GM23248 (cell line): ENCODE results near the gene SCN1B. TPM values are rescaled to one million over a fixed set of nuclear protein-coding genes. Genes with fewer than 3 reads are reported as not detected.
"Not testable (repeated sequence)": the region's sequence is repeated elsewhere in the genome, so short reads cannot be mapped to it uniquely, and the experiment has no call there.

ENCODE experiments used
- DNase-seq: peaks from one replicate; pipeline ENCODE4 v3.0.0-alpha.2; 2015
- H2AFZ ChIP-seq: fragments of 200-600 bp; sonication (generic); 2 replicates; pipeline ENCODE4 v1.6.1; 2016; ENCODE audit warnings: antibody characterized with exemption
- H3F3A ChIP-seq: fragments of 200-600 bp; sonication (generic); 2 replicates; pipeline ENCODE4 v1.6.1; 2016; ENCODE audit warnings: mild to moderate bottlenecking, antibody characterized with exemption, mixed run types; ENCODE audit not compliant: insufficient read depth
- H3K27ac ChIP-seq: fragments of 200-600 bp; sonication (generic); 2 replicates; pipeline ENCODE4 v1.5.1; 2016; ENCODE audit warnings: mild to moderate bottlenecking
- H3K27me3 ChIP-seq: fragments of 200-600 bp; sonication (generic); replicated peaks from 2 replicates; pipeline ENCODE4 v1.6.1; 2016; ENCODE audit warnings: mild to moderate bottlenecking; ENCODE audit not compliant: insufficient read depth
- H3K36me3 ChIP-seq: fragments of 200-600 bp; sonication (generic); 2 replicates; pipeline ENCODE4 v1.6.1; 2016; ENCODE audit warnings: low read depth, mild to moderate bottlenecking
- H3K4me1 ChIP-seq: fragments of 200-600 bp; sonication (generic); 2 replicates; pipeline ENCODE4 v1.6.1; 2016; ENCODE audit warnings: mild to moderate bottlenecking; ENCODE audit not compliant: insufficient read depth
- H3K4me2 ChIP-seq: fragments of 200-600 bp; sonication (generic); one replicate; pipeline ENCODE4 v1.6.1; 2016; ENCODE audit warnings: mild to moderate bottlenecking; ENCODE audit not compliant: unreplicated experiment
- H3K4me3 ChIP-seq: fragments of 200-600 bp; sonication (generic); 2 replicates; pipeline ENCODE4 v1.5.1; 2016; ENCODE audit warnings: mild to moderate bottlenecking
- H3K79me2 ChIP-seq: fragments of 200-600 bp; sonication (generic); 2 replicates; pipeline ENCODE4 v1.6.1; 2016; ENCODE audit warnings: mild to moderate bottlenecking; ENCODE audit not compliant: insufficient read depth
- H3K9ac ChIP-seq: fragments of 200-600 bp; sonication (generic); 2 replicates; pipeline ENCODE4 v1.6.1; 2016; ENCODE audit warnings: mild to moderate bottlenecking
- H3K9me2 ChIP-seq: fragments of 200-600 bp; sonication (generic); 2 replicates; pipeline ENCODE4 v1.6.1; 2016; ENCODE audit warnings: mixed run types, mild to moderate bottlenecking, moderate library complexity; ENCODE audit not compliant: insufficient read depth
- H3K9me3 ChIP-seq: fragments of 200-600 bp; sonication (generic); one replicate; pipeline ENCODE4 v1.6.1; 2017; ENCODE audit warnings: low read depth
- H4K20me1 ChIP-seq: fragments of 200-600 bp; sonication (generic); 2 replicates; pipeline ENCODE4 v1.6.0; 2016; ENCODE audit not compliant: insufficient read depth
- EZH2 ChIP-seq: fragments of 200-600 bp; sonication (generic); IDR thresholded peaks from 2 replicates; pipeline ENCODE4 v1.6.1; 2018; ENCODE audit warnings: antibody characterized with exemption, mild to moderate bottlenecking; ENCODE audit not compliant: insufficient read depth, poor library complexity, severe bottlenecking
- EZH2phosphoT487 ChIP-seq: fragments of 200-600 bp; sonication (generic); IDR thresholded peaks from 2 replicates; pipeline ENCODE4 v1.6.1; 2018; ENCODE audit warnings: antibody characterized with exemption, moderate library complexity, mild to moderate bottlenecking, low read depth; ENCODE audit not compliant: insufficient read depth
- WGBS, 2 experiments: methylation state at CpG; one replicate each; pipeline ENCODE4 v1.1.6; 2015 to 2017; ENCODE audit warnings: low lambda C conversion rate in 2 of 2, low coverage in 1 of 2; ENCODE audit errors: missing lambda C conversion rate in 2 of 2; 5-methylcytosine and 5-hydroxymethylcytosine counted together
- in situ Hi-C: fragments of 300-500 bp; cut with MboI; formaldehyde crosslinking; loops from 2 replicates; pipeline ENCODE4 v1.15.0; 2020
- polyA plus RNA-seq: library from polyadenylated mRNA; unstranded; fragments of >200 nt; fragmentation: Nextera tagmentation; extraction: Ambion mirVana; gene quantifications from 2 replicates; pipeline ENCODE4 v1.2.1, GENCODE V29; 2016
- total RNA-seq: library from RNA; depleted of rRNA; stranded (reverse); fragments of >200 nt; shearing (Covaris generic); gene quantifications from 2 replicates; pipeline ENCODE4 v1.2.3, GENCODE V29; 2014

Gene SCN1B
- total and polyA plus RNA-seq, 2 experiments from 2014 or later = 1.5 to 1.7 TPM

GRCh38 chr19:35013820-35014754, 16.2 kb upstream of the SCN1B start:
- no peaks in the 10 kb centered on the region for H3K4me1 ChIP-seq
- in situ Hi-C loops = no loop called here
- H3K9ac ChIP-seq = no peak overlapping the region
- no peaks in the 10 kb centered on the region for H3K9me3 ChIP-seq
- H3K4me2 ChIP-seq = no peak overlapping the region
- no peaks in the 10 kb centered on the region for H3K27me3 ChIP-seq
- no peak overlapping the region for H3K27ac ChIP-seq
- no peak overlapping the region for H2AFZ ChIP-seq
- no peaks in the 10 kb centered on the region for H3F3A ChIP-seq
- no peaks in the 10 kb centered on the region; the same call in 1 of the 2 replicates for H3K36me3 ChIP-seq
- DNase-seq = no peak
- H3K4me3 ChIP-seq = no peak overlapping the region
- WGBS, 2 experiments = 92% methylated on average over 23 of the region's 23 CpGs
- no peaks in the 10 kb centered on the region for H3K9me2 ChIP-seq
- no peak for TF ChIP-seq EZH2phosphoT487
- no peak for TF ChIP-seq EZH2
- no peaks in the 10 kb centered on the region for H3K79me2 ChIP-seq
- H4K20me1 ChIP-seq = no peaks in the 10 kb centered on the region

- H3K27me3 ChIP-seq, H3K4me2 ChIP-seq, H4K20me1 ChIP-seq, H2AFZ ChIP-seq, in situ Hi-C loops, H3K9me2 ChIP-seq, DNase-seq, H3K27ac ChIP-seq, H3K9me3 ChIP-seq, H3K9ac ChIP-seq, H3K4me1 ChIP-seq, H3K36me3 ChIP-seq, H3F3A ChIP-seq, H3K79me2 ChIP-seq, H3K4me3 ChIP-seq: not testable (repeated sequence)
- 81 to 85% methylated on average over 4 of the region's 4 CpGs for WGBS, 2 experiments
Measured at GRCh38 chr19:35014774-35015173, 15.5 kb upstream of the SCN1B start.

GRCh38 chr19:35015270-35015953, 14.9 kb upstream of the SCN1B start:
- in situ Hi-C loops = no loop called here
- no peak overlapping the region for H3K4me3 ChIP-seq
- no peaks in the 10 kb centered on the region for H3K9me3 ChIP-seq
- H3K27me3 ChIP-seq = no peaks in the 10 kb centered on the region
- H3K27ac ChIP-seq = no peak overlapping the region
- no peaks in the 10 kb centered on the region for H3K79me2 ChIP-seq
- no peaks in the 10 kb centered on the region for H3K9me2 ChIP-seq
- no peaks in the 10 kb centered on the region for H3F3A ChIP-seq
- no peaks in the 10 kb centered on the region for H4K20me1 ChIP-seq
- no peaks in the 10 kb centered on the region for H3K4me1 ChIP-seq
- WGBS, 2 experiments = 79 to 80% methylated on average over 13 to 16 of the region's 16 CpGs
- TF ChIP-seq EZH2phosphoT487 (no peak), EZH2 (no peak)
- peak; percentile 52 for DNase-seq
- H3K9ac ChIP-seq = no peak overlapping the region
- no peaks in the 10 kb centered on the region; the same call in 1 of the 2 replicates for H3K36me3 ChIP-seq
- no peak overlapping the region for H2AFZ ChIP-seq
- H3K4me2 ChIP-seq = no peak overlapping the region

GRCh38 chr19:35015954-35016351, 14.3 kb upstream of the SCN1B start:
- WGBS, 2 experiments = 97 to 99% methylated on average over 6 of the region's 6 CpGs

More at GRCh38 chr19:35015954-35016351, 14.3 kb upstream of the SCN1B start:
- DNase-seq = no peak
- H3K9me3 ChIP-seq = no peaks in the 10 kb centered on the region
- no peaks in the 10 kb centered on the region for H3K4me1 ChIP-seq
- H3K27ac ChIP-seq = no peak overlapping the region
- H3K27me3 ChIP-seq = no peaks in the 10 kb centered on the region
- H3K36me3 ChIP-seq = no peaks in the 10 kb centered on the region; the same call in 1 of the 2 replicates
- no peaks in the 10 kb centered on the region for H3F3A ChIP-seq
- no peak overlapping the region for H3K4me3 ChIP-seq
- H3K4me2 ChIP-seq = no peak overlapping the region
- no peaks in the 10 kb centered on the region for H3K79me2 ChIP-seq
- TF ChIP-seq EZH2phosphoT487 (no peak), EZH2 (no peak)
- H3K9me2 ChIP-seq = no peaks in the 10 kb centered on the region
- H2AFZ ChIP-seq = no peak overlapping the region
- H3K9ac ChIP-seq = no peak overlapping the region
- H4K20me1 ChIP-seq = no peaks in the 10 kb centered on the region
- in situ Hi-C loops = no loop called here
